Measurements from ENCODE around the gene TNFSF18.
A peak's percentile ranks its signal among the peaks of the same experiment; 100 is the strongest.

The TNFSF18 gene

GRCh38 chr1:173050865-173051264 is at the start of gene TNFSF18:
TNFSF18 (minus strand) TSS chr1:173050941; CDS start chr1:173050896, 45 bp downstream.
- Histone ChIP-seq H3K4me2 (ENCODE audit: low read depth, low read length, poor library complexity, severe bottlenecking) (no peak within 1 kb of the TSS), H3K79me2 (ENCODE audit: insufficient read depth, low read length) (no peaks in the 10 kb centered on the region), H3F3A (ENCODE audit: low read depth) (no peaks in the 10 kb centered on the region), H3K9ac (ENCODE audit: low read depth, low read length, poor library complexity, severe bottlenecking) (no peak within 1 kb of the TSS), H3K9me2 (replicated peaks; ENCODE audit: low read depth, low read length) (no peaks in the 10 kb centered on the region), H4K20me1 (ENCODE audit: insufficient read depth, low read length, poor library complexity, severe bottlenecking) (no peaks in the 10 kb centered on the region), H2AFZ (ENCODE audit: low read length) (no peak within 1 kb of the TSS), H3K9me3 (ENCODE audit: insufficient read depth, low read depth, low read length) (no peaks in the 10 kb centered on the region), H3K4me1 (ENCODE audit: insufficient read depth, low read length, poor library complexity, severe bottlenecking) (no peaks in the 10 kb centered on the region), H3K27me3 (ENCODE audit: insufficient read depth, low read length, poor library complexity, severe bottlenecking) (no peaks in the 10 kb centered on the region), H3K4me3 (ENCODE audit: low read length, poor library complexity, severe bottlenecking) (no peak within 1 kb of the TSS), H3K36me3 (ENCODE audit: insufficient read depth, low read length) (no peaks in the 10 kb centered on the region)
- no peak for TF ChIP-seq EZH2phosphoT487 (IDR thresholded peaks at IDR 0.05; ENCODE audit: borderline replicate concordance)
- TF ChIP-seq CTCF (conservative IDR thresholded peaks at IDR 0.05; ENCODE audit: low read length): no peak

GRCh38 chr1:173099166-173099565 is 48.4 kb upstream of the TNFSF18 start:
- no peaks in the 10 kb centered on the region for H3K79me2 ChIP-seq (ENCODE audit: insufficient read depth, low read length)
- no peak overlapping the region for H3K9ac ChIP-seq (ENCODE audit: low read depth, low read length, poor library complexity, severe bottlenecking)
- H4K20me1 ChIP-seq (ENCODE audit: insufficient read depth, low read length, poor library complexity, severe bottlenecking): no peaks in the 10 kb centered on the region
- H3K36me3 ChIP-seq (ENCODE audit: insufficient read depth, low read length): no peaks in the 10 kb centered on the region
- H3K9me3 ChIP-seq (ENCODE audit: insufficient read depth, low read depth, low read length): no peaks in the 10 kb centered on the region
- no peaks in the 10 kb centered on the region for H3F3A ChIP-seq (ENCODE audit: low read depth)
- H3K4me3 ChIP-seq (ENCODE audit: low read length, poor library complexity, severe bottlenecking): no peak overlapping the region
- no peak for TF ChIP-seq EZH2phosphoT487 (IDR thresholded peaks at IDR 0.05; ENCODE audit: borderline replicate concordance)
- no peak for TF ChIP-seq CTCF (conservative IDR thresholded peaks at IDR 0.05; ENCODE audit: low read length)
- no peak overlapping the region for H2AFZ ChIP-seq (ENCODE audit: low read length)
- H3K9me2 ChIP-seq (replicated peaks; ENCODE audit: low read depth, low read length): no peaks in the 10 kb centered on the region
- no peak overlapping the region for H3K4me2 ChIP-seq (ENCODE audit: low read depth, low read length, poor library complexity, severe bottlenecking)
- H3K4me1 ChIP-seq (ENCODE audit: insufficient read depth, low read length, poor library complexity, severe bottlenecking): no peaks in the 10 kb centered on the region
- H3K27me3 ChIP-seq (ENCODE audit: insufficient read depth, low read length, poor library complexity, severe bottlenecking): no peaks in the 10 kb centered on the region

GRCh38 chr1:173098117-173098516 is 47.4 kb upstream of the TNFSF18 start:
- no peaks in the 10 kb centered on the region for H3K79me2 ChIP-seq (ENCODE audit: insufficient read depth, low read length)
- H4K20me1 ChIP-seq (ENCODE audit: insufficient read depth, low read length, poor library complexity, severe bottlenecking): no peaks in the 10 kb centered on the region
- no peak overlapping the region for H3K4me3 ChIP-seq (ENCODE audit: low read length, poor library complexity, severe bottlenecking)
- H3K4me1 ChIP-seq (ENCODE audit: insufficient read depth, low read length, poor library complexity, severe bottlenecking): peaks cover 6% of the 10 kb centered on the region
- H2AFZ ChIP-seq (ENCODE audit: low read length): peak overlapping the region; percentile 27; the same call in 1 of the 2 replicates
- no peaks in the 10 kb centered on the region for H3K36me3 ChIP-seq (ENCODE audit: insufficient read depth, low read length)
- H3K4me2 ChIP-seq (ENCODE audit: low read depth, low read length, poor library complexity, severe bottlenecking): no peak overlapping the region
- H3K9me3 ChIP-seq (ENCODE audit: insufficient read depth, low read depth, low read length): no peaks in the 10 kb centered on the region
- H3K9me2 ChIP-seq (replicated peaks; ENCODE audit: low read depth, low read length): no peaks in the 10 kb centered on the region
- TF ChIP-seq EZH2phosphoT487 (IDR thresholded peaks at IDR 0.05; ENCODE audit: borderline replicate concordance) (no peak), CTCF (conservative IDR thresholded peaks at IDR 0.05; ENCODE audit: low read length) (no peak)
- H3K27me3 ChIP-seq (ENCODE audit: insufficient read depth, low read length, poor library complexity, severe bottlenecking): no peaks in the 10 kb centered on the region
- no peak overlapping the region for H3K9ac ChIP-seq (ENCODE audit: low read depth, low read length, poor library complexity, severe bottlenecking)
- H3F3A ChIP-seq (ENCODE audit: low read depth): no peaks in the 10 kb centered on the region
